K562 (cell line): ENCODE data around the gene TEP1. TPM values are rescaled to one million over a fixed set of nuclear protein-coding genes. Genes with fewer than 3 reads are reported as not detected.
A peak's percentile ranks its signal among the peaks of the same experiment; 100 is the strongest.

ENCODE experiments used
- ATAC-seq: fragments of 200-7000 bp; cut with Tn5 transposase; 3 replicates; pipeline ENCODE4 v1.9.1; 2020; ENCODE audit warnings: moderate library complexity
- BruUV-seq: library from RNA; stranded (reverse); fragments of 400-500 nt; replicated peaks from 2 replicates; lab custom pipeline; 2021; lab: Mats Ljungman, UMichigan
- CTCF ChIA-PET: fragments of 300-600 bp; formaldehyde crosslinking; extraction: SDS; loops from one replicate; lab custom pipeline; 2021; ENCODE audit warnings: low intra/inter-chr PET ratio; lab: Yijun Ruan, JAX
- POLR2A ChIA-PET: fragments of 300-600, 350-650 bp; sonication (Branson Sonifier 250); formaldehyde crosslinking; extraction: SDS; loops from one replicate; lab custom pipeline; 2021; ENCODE audit warnings: antibody characterized with exemption, inconsistent platforms; lab: Yijun Ruan, JAX
- DNase-seq, 4 experiments: peaks; one replicate each; pipeline versions ENCODE4 v3.0.0 to v3.0.0-alpha.2; 2011 to 2018; ENCODE audit warnings: low spot score in 3 of 4, mixed read lengths in 3 of 4; ENCODE audit errors: extremely low read depth in 1 of 4
- FAIRE-seq: peaks from 2 replicates; lab custom pipeline; 2011; peaks lifted over from hg19 to GRCh38; lab: Jason Lieb, UNC
- H2AFZ ChIP-seq: 2 replicates; pipeline ENCODE4 v1.6.0; 2011; ENCODE audit warnings: low read depth, low read length, control low read depth, inconsistent platforms
- H3K27ac ChIP-seq: fragments of 200-600 bp; 3 replicates; pipeline ENCODE4 v1.8.0; 2011; ENCODE audit warnings: low read depth, mild to moderate bottlenecking, control low read depth, inconsistent platforms, low read length, moderate library complexity, mixed read lengths; ENCODE audit errors: extremely low read depth
- H3K27me3 ChIP-seq, 2 experiments: fragments of 300-600 bp in 1 of 2; 2 replicates in 1 of 2; 3 replicates in 1 of 2; pipeline versions ENCODE4 v1.6.0 to v1.8.0; 2011; ENCODE audit warnings: inconsistent platforms in 2 of 2, low read length in 2 of 2, mild to moderate bottlenecking in 1 of 2, mixed read lengths in 1 of 2, moderate library complexity in 1 of 2; ENCODE audit not compliant: control insufficient read depth in 2 of 2, insufficient read depth in 2 of 2
- H3K36me3 ChIP-seq: fragments of 300-600 bp; 3 replicates; pipeline ENCODE4 v1.8.0; 2011; ENCODE audit warnings: mild to moderate bottlenecking, low read length, inconsistent platforms; ENCODE audit not compliant: control insufficient read depth, insufficient read depth
- H3K4me1 ChIP-seq, 2 experiments: fragments of 200-600 bp in 1 of 2; replicated peaks in 1 of 2; 2 replicates in 1 of 2; 3 replicates in 1 of 2; pipeline versions ENCODE4 v1.5.1 to v1.8.0; 2011; ENCODE audit warnings: inconsistent platforms in 2 of 2, low read length in 2 of 2, mild to moderate bottlenecking in 1 of 2, mixed read lengths in 1 of 2, moderate library complexity in 1 of 2; ENCODE audit not compliant: control insufficient read depth in 2 of 2, insufficient read depth in 2 of 2
- H3K4me2 ChIP-seq: 2 replicates; pipeline ENCODE4 v1.6.1; 2011; ENCODE audit warnings: low read length, control low read depth, inconsistent platforms, mixed read lengths; ENCODE audit not compliant: insufficient read depth
- H3K4me3 ChIP-seq: fragments of 200-600 bp; sonication (generic), shearing (Covaris generic); 2 replicates; pipeline ENCODE4 v1.5.1; 2016; ENCODE audit warnings: control low read depth, inconsistent platforms
- H3K79me2 ChIP-seq: fragments of 200-600 bp; 3 replicates; pipeline ENCODE4 v1.8.0; 2011; ENCODE audit warnings: low read length, inconsistent platforms; ENCODE audit not compliant: control insufficient read depth, insufficient read depth
- H3K9ac ChIP-seq, 2 experiments: 2 replicates each; pipeline versions ENCODE4 v1.6.0 to v1.6.1; 2011; ENCODE audit warnings: low read depth in 2 of 2, low read length in 2 of 2, control low read depth in 1 of 2, inconsistent platforms in 1 of 2, mild to moderate bottlenecking in 1 of 2, mixed read lengths in 1 of 2; ENCODE audit not compliant: insufficient read depth in 1 of 2
- H3K9me1 ChIP-seq: one replicate; pipeline ENCODE4 v1.6.0; 2011; ENCODE audit warnings: inconsistent platforms, mild to moderate bottlenecking, low read length, moderate library complexity; ENCODE audit not compliant: control insufficient read depth, insufficient read depth
- H3K9me3 ChIP-seq: replicated peaks from 2 replicates; pipeline ENCODE4 v1.5.1; 2011; ENCODE audit warnings: low read depth, low read length, inconsistent platforms; ENCODE audit not compliant: control insufficient read depth, insufficient read depth
- H4K20me1 ChIP-seq: replicated peaks from 2 replicates; pipeline ENCODE4 v1.6.1; 2011; ENCODE audit warnings: low read length, inconsistent platforms, mixed read lengths; ENCODE audit not compliant: control insufficient read depth, insufficient read depth
- CBX1 ChIP-seq: sonication (generic); IDR thresholded peaks from 2 replicates; pipeline ENCODE4 v1.6.1; 2016; ENCODE audit warnings: antibody characterized with exemption, low read depth, mild to moderate bottlenecking
- CTCF ChIP-seq, 3 experiments: IDR thresholded peaks in 2 of 3; conservative IDR thresholded peaks in 1 of 3; 2 replicates each; pipeline ENCODE4 v1.5.1; 2011 to 2012; ENCODE audit warnings: low read length in 3 of 3, mild to moderate bottlenecking in 3 of 3, control low read depth in 2 of 3, improper control_type of control experiment in 1 of 3, inconsistent platforms in 1 of 3, low read depth in 1 of 3, mixed read lengths in 1 of 3, moderate library complexity in 1 of 3; ENCODE audit not compliant: insufficient read depth in 2 of 3
- RAD21 ChIP-seq, 2 experiments: fragments of 250-450 bp in 1 of 2; fragments of 450-650 bp in 1 of 2; sonication (Bioruptor Pico) in 1 of 2; formaldehyde crosslinking in 1 of 2; IDR thresholded peaks in 1 of 2; conservative IDR thresholded peaks in 1 of 2; 2 replicates each; pipeline versions ENCODE4 v1.4.0 to v1.8.0; 2020 to 2022; ENCODE audit warnings: mild to moderate bottlenecking in 2 of 2, moderate library complexity in 1 of 2
- THAP12 ChIP-seq: fragments of 250-450 bp; sonication (Bioruptor Pico); IDR thresholded peaks from 2 replicates; pipeline ENCODE4 v1.9.0; 2021; ENCODE audit warnings: mild to moderate bottlenecking, inconsistent platforms
- ZNF76 ChIP-seq: fragments of 250-450 bp; sonication (Bioruptor Pico); IDR thresholded peaks from 2 replicates; pipeline ENCODE4 v1.4.0; 2020; ENCODE audit warnings: mild to moderate bottlenecking, moderate library complexity, borderline replicate concordance
- WGBS: fragments of 100-300 bp; shearing (Covaris generic); methylation state at CpG from one replicate; pipeline ENCODE4 v1.1.6; 2016; ENCODE audit warnings: low coverage, mixed read lengths; ENCODE audit not compliant: insufficient coverage; ENCODE audit errors: missing lambda C conversion rate; 5-methylcytosine and 5-hydroxymethylcytosine counted together
- in situ Hi-C: fragments of 300-500 bp; cut with MboI; formaldehyde crosslinking; loops from 4 replicates; pipeline ENCODE4 v1.15.0; 2018; ENCODE audit warnings: inconsistent platforms, mixed read lengths
- intact Hi-C: fragments of 100-400 bp; cut with micrococcal nuclease; formaldehyde crosslinking; loops from 2 replicates; pipeline ENCODE4 v1.14.2; 2022
- polyA plus RNA-seq, 8 experiments: library from polyadenylated mRNA; depleted of rRNA in 4 of 8; stranded (reverse) in 5 of 8; unstranded in 3 of 8; fragments of >200 nt; fragmentation: Nextera tagmentation in 2 of 8; fragmentation: Illumina TruSeq in 1 of 8; extraction: Ambion mirVana in 2 of 8; extraction: Trizol in 1 of 8; gene quantifications; 2 replicates each; pipeline versions ENCODE4 v1.2.1 to v1.2.3, GENCODE V29; 2011 to 2014; ENCODE audit warnings: inconsistent platforms in 1 of 8, missing spikeins in 1 of 8
- total RNA-seq, 7 experiments: library from RNA; depleted of rRNA in 6 of 7; stranded (reverse); fragments of >200 nt in 6 of 7; fragmentation: Illumina TruSeq in 2 of 7; extraction: Trizol in 2 of 7; gene quantifications; 2 replicates each; pipeline versions ENCODE4 v1.2.1 to v1.2.3, GENCODE V29; 2011 to 2021; ENCODE audit warnings: low replicate concordance in 1 of 7
- TF ChIP-seq, protein P1 (sequence below): fragments of 450-650 bp; IDR thresholded peaks from 2 replicates; pipeline ENCODE4 v1.6.1; 2016; ENCODE audit warnings: borderline replicate concordance
- TF ChIP-seq, protein P2 (sequence below): fragments of 250-450 bp; sonication (Bioruptor Pico); IDR thresholded peaks from 2 replicates; pipeline ENCODE4 v1.8.0; 2021; ENCODE audit warnings: borderline replicate concordance, mild to moderate bottlenecking, moderate library complexity; ENCODE audit not compliant: poor library complexity, severe bottlenecking

The TEP1 gene
- total and polyA plus RNA-seq, 9 of the 15 experiments (the other 6 are each of a cell fraction or from before 2014, with no cell fraction given): 1.0 to 12.2 (median 7.1) TPM

DNA sequence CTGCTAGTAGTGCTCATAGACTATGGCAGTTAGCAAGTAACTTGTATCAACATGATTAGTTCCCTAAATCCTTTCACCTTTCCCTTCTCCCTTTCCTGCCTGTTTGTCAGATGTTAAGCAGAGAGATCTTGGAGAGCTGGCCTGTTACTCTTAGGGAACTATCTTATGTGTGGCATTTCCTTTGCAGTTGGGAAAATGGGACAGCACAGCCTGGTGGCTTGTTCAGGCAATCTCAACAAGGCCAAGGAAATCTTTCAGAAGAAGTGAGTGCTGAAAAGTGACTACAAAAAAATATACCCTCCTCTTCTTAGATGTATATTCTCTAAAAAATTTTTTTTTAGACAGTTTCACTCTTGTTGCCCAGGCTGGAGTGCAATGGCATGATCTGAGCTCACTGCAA, 62.4 kb downstream of the TEP1 start:
- no peaks in the 10 kb centered on the region for H3K27me3 ChIP-seq
- POLR2A ChIA-PET: no interaction called here
- DNase-seq: no peak
- no peak for ATAC-seq
- TF ChIP-seq CTCF (IDR thresholded peaks at IDR 0.05 in 2 of 3, conservative IDR thresholded peaks at IDR 0.05 in 1 of 3; ENCODE audit: insufficient read depth in 2 of 3, low read depth in 1 of 3, low read length in 3 of 3): peak in 1 of 3 experiments; percentile 26; a peak in 2 of 6 replicates
- no peak for TF ChIP-seq CBX1
- no peaks in the 10 kb centered on the region for H4K20me1 ChIP-seq
- H3K4me1 ChIP-seq: no peaks in the 10 kb centered on the region
- no peaks in the 10 kb centered on the region for H3K9me1 ChIP-seq
- no peak overlapping the region for H3K9ac ChIP-seq
- in situ Hi-C loops: no loop called here
- no TSS peak for BruUV-seq
- no peak for FAIRE-seq
- H3K4me3 ChIP-seq: no peak overlapping the region
- H3K36me3 ChIP-seq: peaks cover 70% of the 10 kb centered on the region
- H3K79me2 ChIP-seq: no peaks in the 10 kb centered on the region
- no peak overlapping the region for H3K4me2 ChIP-seq
- H2AFZ ChIP-seq: no peak overlapping the region
- H3K9me3 ChIP-seq: no peaks in the 10 kb centered on the region
- CTCF ChIA-PET: interaction anchor here (1.4 kb wide), 1 partner anchor 23 kb away, joined by 5 read pairs; no protein-coding TSS in a partner anchor
- intact Hi-C loops: no loop called here
- H3K27ac ChIP-seq: no peak overlapping the region

- H3K9me1 ChIP-seq: no peaks in the 10 kb centered on the region
- H4K20me1 ChIP-seq: no peaks in the 10 kb centered on the region
- H3K4me3 ChIP-seq: no peak overlapping the region
- in situ Hi-C loops: no loop called here
- H3K4me2 ChIP-seq: no peak overlapping the region
- H3K36me3 ChIP-seq: peaks cover 71% of the 10 kb centered on the region
- DNase-seq: no peak
- no peak for FAIRE-seq
- H3K9ac ChIP-seq: no peak overlapping the region
- no peak overlapping the region for H2AFZ ChIP-seq
- 87% methylated on average over 2 of the region's 2 CpGs for WGBS
- no peaks in the 10 kb centered on the region for H3K9me3 ChIP-seq
- ATAC-seq: no peak
- no peaks in the 10 kb centered on the region for H3K27me3 ChIP-seq
- CTCF ChIA-PET: interaction anchor here (1.4 kb wide), 1 partner anchor 23 kb away, joined by 5 read pairs; no protein-coding TSS in a partner anchor
- intact Hi-C loops: no loop called here
- no TSS peak for BruUV-seq
- POLR2A ChIA-PET: no interaction called here
- H3K27ac ChIP-seq: no peak overlapping the region
- H3K79me2 ChIP-seq: no peaks in the 10 kb centered on the region
- no peaks in the 10 kb centered on the region for H3K4me1 ChIP-seq
- TF ChIP-seq ZNF76 (CRISPR knock-in tag): no peak
- TF ChIP-seq, protein P1, sequence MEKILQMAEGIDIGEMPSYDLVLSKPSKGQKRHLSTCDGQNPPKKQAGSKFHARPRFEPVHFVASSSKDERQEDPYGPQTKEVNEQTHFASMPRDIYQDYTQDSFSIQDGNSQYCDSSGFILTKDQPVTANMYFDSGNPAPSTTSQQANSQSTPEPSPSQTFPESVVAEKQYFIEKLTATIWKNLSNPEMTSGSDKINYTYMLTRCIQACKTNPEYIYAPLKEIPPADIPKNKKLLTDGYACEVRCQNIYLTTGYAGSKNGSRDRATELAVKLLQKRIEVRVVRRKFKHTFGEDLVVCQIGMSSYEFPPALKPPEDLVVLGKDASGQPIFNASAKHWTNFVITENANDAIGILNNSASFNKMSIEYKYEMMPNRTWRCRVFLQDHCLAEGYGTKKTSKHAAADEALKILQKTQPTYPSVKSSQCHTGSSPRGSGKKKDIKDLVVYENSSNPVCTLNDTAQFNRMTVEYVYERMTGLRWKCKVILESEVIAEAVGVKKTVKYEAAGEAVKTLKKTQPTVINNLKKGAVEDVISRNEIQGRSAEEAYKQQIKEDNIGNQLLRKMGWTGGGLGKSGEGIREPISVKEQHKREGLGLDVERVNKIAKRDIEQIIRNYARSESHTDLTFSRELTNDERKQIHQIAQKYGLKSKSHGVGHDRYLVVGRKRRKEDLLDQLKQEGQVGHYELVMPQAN: no peak
- TF ChIP-seq THAP12: no peak
- TF ChIP-seq RAD21 (CRISPR knock-in tag; conservative IDR thresholded peaks at IDR 0.05 in 1 of 2, IDR thresholded peaks at IDR 0.05 in 1 of 2): no peak
- TF ChIP-seq, protein P2, sequence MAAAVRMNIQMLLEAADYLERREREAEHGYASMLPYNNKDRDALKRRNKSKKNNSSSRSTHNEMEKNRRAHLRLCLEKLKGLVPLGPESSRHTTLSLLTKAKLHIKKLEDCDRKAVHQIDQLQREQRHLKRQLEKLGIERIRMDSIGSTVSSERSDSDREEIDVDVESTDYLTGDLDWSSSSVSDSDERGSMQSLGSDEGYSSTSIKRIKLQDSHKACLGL (CRISPR knock-in tag): no peak
Observed at GRCh38 chr14:20350282-20350681, 63.0 kb downstream of the TEP1 start.
